Measurements from ENCODE around the gene REM2.
A peak's percentile ranks its signal among the peaks of the same experiment; 100 is the strongest.
"Not testable (repeated sequence)": the region's sequence is repeated elsewhere in the genome, so short reads cannot be mapped to it uniquely, and the experiment has no call there.

The REM2 gene

DNA sequence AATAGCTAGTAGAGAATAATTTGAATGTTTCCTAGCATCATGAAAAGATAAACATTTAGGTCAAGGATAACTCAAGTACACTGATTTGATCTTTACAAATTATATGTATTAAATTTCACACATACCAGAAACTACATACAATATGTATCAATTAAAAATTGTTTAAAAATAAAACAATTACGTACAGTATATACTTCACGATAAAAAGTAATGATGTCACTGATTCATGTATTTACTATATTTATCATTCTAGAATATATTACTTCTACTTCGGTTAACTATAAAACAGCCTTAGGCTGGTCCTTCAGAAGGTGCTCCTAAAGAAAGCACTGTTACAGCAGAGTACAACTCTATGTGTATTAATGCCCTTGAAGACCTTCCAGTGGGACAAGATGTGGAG lies 24.4 kb downstream of the REM2 start:
- Histone ChIP-seq H3K4me3 (no peak overlapping the region), H3K4me2 (no peak overlapping the region), H3K27me3 (no peaks in the 10 kb centered on the region), H3K27ac (no peak overlapping the region), H3K9ac (no peak overlapping the region), H4K20me1 (peaks cover 30% of the 10 kb centered on the region), H3K36me3 (peaks cover 98% of the 10 kb centered on the region), H3K4me1 (peaks cover 18% of the 10 kb centered on the region), H3K9me3 (no peaks in the 10 kb centered on the region)
- no peak for TF ChIP-seq Cebpa-rat (IDR thresholded peaks at IDR 0.05)

GRCh38 chr14:22908601-22909000 lies 25.6 kb downstream of the REM2 start:
- Histone ChIP-seq H3K4me3 (no peak overlapping the region), H3K36me3 (peaks cover 93% of the 10 kb centered on the region), H4K20me1 (peaks cover 35% of the 10 kb centered on the region), H3K27ac (no peak overlapping the region), H3K9me3 (no peaks in the 10 kb centered on the region), H3K27me3 (no peaks in the 10 kb centered on the region), H3K4me1 (peaks cover 18% of the 10 kb centered on the region), H3K9ac (no peak overlapping the region), H3K4me2 (no peak overlapping the region)
- 0 out of 2 replicates have a peak, but pooled peaks have one; percentile 52 for TF ChIP-seq Cebpa-rat (IDR thresholded peaks at IDR 0.05)

- H3K36me3 ChIP-seq = peaks cover 76% of the 10 kb centered on the region
- no peak overlapping the region for H3K27ac ChIP-seq
- no peak overlapping the region for H3K9ac ChIP-seq
- H3K4me1 ChIP-seq = peaks cover 19% of the 10 kb centered on the region
- no peaks in the 10 kb centered on the region for H3K9me3 ChIP-seq
- no peak overlapping the region for H3K4me2 ChIP-seq
- no peaks in the 10 kb centered on the region for H3K27me3 ChIP-seq
- peaks cover 35% of the 10 kb centered on the region for H4K20me1 ChIP-seq
- TF ChIP-seq Cebpa-rat (IDR thresholded peaks at IDR 0.05) = no peak
- H3K4me3 ChIP-seq = no peak overlapping the region
Measured at GRCh38 chr14:22910916-22911315, 27.9 kb downstream of the REM2 start.

DNA sequence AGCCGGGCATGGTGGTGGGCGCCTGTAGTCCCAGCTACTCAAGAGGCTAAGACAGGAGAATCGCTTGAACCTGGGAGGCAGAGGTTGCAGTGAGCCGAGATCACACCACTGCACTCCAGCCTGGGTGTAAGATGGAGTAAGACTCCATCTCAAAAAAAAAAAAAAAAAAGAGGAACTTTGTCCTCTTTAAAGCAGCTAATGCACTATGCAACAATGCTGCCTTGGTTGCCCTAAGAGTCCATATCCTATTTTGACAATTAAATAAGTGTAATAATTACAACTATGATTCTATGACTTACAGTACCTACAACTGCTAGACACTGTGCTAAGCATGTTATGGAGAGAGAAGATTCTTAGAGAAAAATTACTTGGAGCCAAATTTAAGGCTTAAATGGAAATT lies 31.8 kb downstream of the REM2 start:
- not testable (repeated sequence) for H3K27me3 ChIP-seq, H3K4me2 ChIP-seq, H3K27ac ChIP-seq, H3K9ac ChIP-seq, H3K4me3 ChIP-seq, H3K9me3 ChIP-seq
- Histone ChIP-seq H3K36me3 (peaks cover 41% of the 10 kb centered on the region), H4K20me1 (peaks cover 22% of the 10 kb centered on the region), H3K4me1 (peaks cover 40% of the 10 kb centered on the region)

DNA sequence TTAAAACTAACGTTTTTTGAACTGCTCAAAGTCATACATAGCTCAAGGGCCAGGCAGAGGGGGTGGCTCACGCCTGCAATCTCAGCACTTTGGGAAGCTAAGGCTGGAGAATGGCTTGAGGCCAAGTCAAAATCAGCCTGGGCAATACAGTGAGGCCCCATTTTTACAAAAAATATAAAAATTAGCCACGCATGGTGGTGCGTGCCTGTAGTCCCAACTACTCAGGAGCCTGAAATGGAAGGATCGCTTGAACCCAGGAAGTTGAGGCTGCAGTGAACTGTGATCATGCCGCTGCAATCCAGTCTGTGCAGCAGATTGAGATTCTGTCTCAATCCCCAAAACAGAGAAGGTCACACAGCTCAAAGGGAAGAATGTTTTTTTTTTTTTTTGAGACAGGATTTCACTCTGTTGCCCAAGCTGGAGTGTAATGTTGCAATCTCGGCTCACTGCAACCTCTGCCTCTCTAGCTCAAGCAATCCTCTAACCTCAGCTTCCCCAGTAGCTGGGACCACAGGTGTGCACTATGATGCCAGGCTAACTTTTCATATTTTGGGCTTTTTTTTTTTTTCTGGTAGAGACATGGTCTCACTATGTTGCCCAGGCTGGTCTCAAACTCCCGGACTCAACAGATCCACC lies 33.0 kb downstream of the REM2 start:
- Histone ChIP-seq H3K27ac (no peak overlapping the region), H3K27me3 (no peaks in the 10 kb centered on the region), H3K9ac (no peak overlapping the region), H3K4me2 (no peak overlapping the region), H3K4me3 (no peak overlapping the region), H3K4me1 (peaks cover 34% of the 10 kb centered on the region), H3K9me3 (no peaks in the 10 kb centered on the region), H3K36me3 (peaks cover 41% of the 10 kb centered on the region), H4K20me1 (peaks cover 17% of the 10 kb centered on the region)
- no peak for TF ChIP-seq Cebpa-rat (IDR thresholded peaks at IDR 0.05)

- Histone ChIP-seq H4K20me1 (no peaks in the 10 kb centered on the region), H3K9ac (peak within 1 kb of the TSS; percentile 96), H3K9me3 (no peaks in the 10 kb centered on the region), H3K36me3 (peaks cover 48% of the 10 kb centered on the region), H3K4me3 (peak within 1 kb of the TSS; percentile 95), H3K4me1 (peaks cover 49% of the 10 kb centered on the region), H3K27ac (peak within 1 kb of the TSS; percentile 96), H3K27me3 (no peaks in the 10 kb centered on the region), H3K4me2 (peak within 1 kb of the TSS; percentile 95)
- peak; percentile 52; the same call in 1 of the 2 replicates for TF ChIP-seq Cebpa-rat (IDR thresholded peaks at IDR 0.05)
Measured at GRCh38 chr14:22918804-22919600, 36.0 kb downstream of the REM2 start, which contains the start of gene RBM23. TSS of gene RBM23 (minus strand) at chr14:22919149.

GRCh38 chr14:22919601-22919921 lies 36.5 kb downstream of the REM2 start:
- no peaks in the 10 kb centered on the region for H3K9me3 ChIP-seq
- H3K4me3 ChIP-seq = peak overlapping the region; percentile 54
- peaks cover 50% of the 10 kb centered on the region for H3K4me1 ChIP-seq
- TF ChIP-seq Cebpa-rat (IDR thresholded peaks at IDR 0.05) = no peak
- H3K9ac ChIP-seq = peak overlapping the region; percentile 43; the same call in 1 of the 2 replicates
- H4K20me1 ChIP-seq = no peaks in the 10 kb centered on the region
- no peaks in the 10 kb centered on the region for H3K27me3 ChIP-seq
- peaks cover 53% of the 10 kb centered on the region for H3K36me3 ChIP-seq
- peak overlapping the region; percentile 76 for H3K4me2 ChIP-seq
- H3K27ac ChIP-seq = peak overlapping the region; percentile 20; the same call in 1 of the 2 replicates

DNA sequence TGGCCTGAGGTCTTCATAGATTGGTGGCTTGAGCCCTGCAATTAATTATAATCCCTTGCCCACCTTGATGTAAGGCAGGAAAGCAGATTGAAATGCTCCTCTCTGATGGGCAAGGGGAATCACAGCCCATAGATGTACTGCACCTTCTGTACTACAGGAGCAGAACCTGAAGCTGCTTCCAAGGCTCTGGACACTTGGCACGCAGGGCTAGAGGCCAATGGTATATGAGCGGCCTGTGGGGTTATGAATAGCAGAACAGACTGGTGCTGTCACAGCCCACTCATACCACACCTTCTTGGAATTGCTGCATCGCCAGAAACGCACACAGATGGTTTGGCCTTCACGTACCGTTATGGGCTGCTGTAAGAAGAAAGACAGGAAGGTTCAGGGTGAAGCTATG lies 37.7 kb downstream of the REM2 start:
- Histone ChIP-seq H3K4me3 (no peak overlapping the region), H3K36me3 (peaks cover 65% of the 10 kb centered on the region), H3K4me2 (no peak overlapping the region), H4K20me1 (no peaks in the 10 kb centered on the region), H3K4me1 (peaks cover 50% of the 10 kb centered on the region), H3K9me3 (no peaks in the 10 kb centered on the region), H3K9ac (no peak overlapping the region), H3K27ac (no peak overlapping the region), H3K27me3 (no peaks in the 10 kb centered on the region)
- TF ChIP-seq Cebpa-rat (IDR thresholded peaks at IDR 0.05) = no peak

DNA sequence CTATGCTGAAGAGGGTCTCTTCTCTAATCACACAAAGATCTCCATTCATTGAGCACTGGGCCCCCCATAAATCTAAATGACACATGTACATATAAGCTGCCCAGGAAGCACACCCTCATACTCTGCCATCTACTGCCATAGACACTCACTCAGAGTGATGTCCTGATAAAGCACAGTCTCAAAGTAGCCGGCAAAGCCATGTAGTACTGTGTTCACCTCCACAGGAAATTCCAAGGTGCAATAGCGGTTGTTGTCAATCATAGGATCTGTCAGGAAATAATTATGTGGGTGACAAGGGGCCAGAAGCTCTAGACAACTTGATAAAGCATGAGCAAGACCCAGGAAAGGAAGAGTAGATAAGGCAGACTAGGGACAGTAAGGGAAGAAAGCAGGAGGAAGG lies 39.3 kb downstream of the REM2 start:
- Histone ChIP-seq H3K36me3 (peaks cover 74% of the 10 kb centered on the region), H3K9ac (no peak overlapping the region), H3K27me3 (no peaks in the 10 kb centered on the region), H3K9me3 (no peaks in the 10 kb centered on the region), H4K20me1 (no peaks in the 10 kb centered on the region), H3K4me3 (no peak overlapping the region), H3K27ac (no peak overlapping the region), H3K4me2 (no peak overlapping the region), H3K4me1 (peaks cover 49% of the 10 kb centered on the region)
- TF ChIP-seq Cebpa-rat (IDR thresholded peaks at IDR 0.05) = no peak

- H3K9ac ChIP-seq = no peak overlapping the region
- H3K4me3 ChIP-seq = no peak overlapping the region
- no peaks in the 10 kb centered on the region for H3K9me3 ChIP-seq
- no peak overlapping the region for H3K27ac ChIP-seq
- peaks cover 79% of the 10 kb centered on the region for H3K36me3 ChIP-seq
- H3K4me2 ChIP-seq = peak overlapping the region; percentile 28; the same call in 1 of the 2 replicates
- no peaks in the 10 kb centered on the region for H4K20me1 ChIP-seq
- no peaks in the 10 kb centered on the region for H3K27me3 ChIP-seq
- H3K4me1 ChIP-seq = peaks cover 53% of the 10 kb centered on the region
- TF ChIP-seq Cebpa-rat (IDR thresholded peaks at IDR 0.05) = no peak
Measured at GRCh38 chr14:22923746-22924145, 40.7 kb downstream of the REM2 start.

Data from BLaER1 (cell line).